Loucy (cell line): ENCODE data around the gene PDZD7.
"Not testable (repeated sequence)": the region's sequence is repeated elsewhere in the genome, so short reads cannot be mapped to it uniquely, and the experiment has no call there.

ENCODE experiments used
- H2AFZ ChIP-seq: fragments of 200-600 bp; sonication (generic); 2 replicates; pipeline ENCODE4 v1.6.0; 2016; ENCODE audit warnings: antibody characterized with exemption, mild to moderate bottlenecking, low read length, moderate library complexity
- H3F3A ChIP-seq: fragments of 200-600 bp; 2 replicates; pipeline ENCODE4 v1.6.0; 2016; ENCODE audit warnings: antibody characterized with exemption, low read depth, mild to moderate bottlenecking
- H3K27me3 ChIP-seq: fragments of 200-600 bp; sonication (generic); 2 replicates; pipeline ENCODE4 v1.6.1; 2014; ENCODE audit warnings: low read length, mild to moderate bottlenecking; ENCODE audit not compliant: insufficient read depth, poor library complexity, severe bottlenecking
- H3K36me3 ChIP-seq: fragments of 200-600 bp; sonication (generic); 2 replicates; pipeline ENCODE4 v1.6.1; 2016; ENCODE audit warnings: low read length; ENCODE audit not compliant: insufficient read depth
- H3K4me1 ChIP-seq: fragments of 200-600 bp; sonication (generic); 2 replicates; pipeline ENCODE4 v1.5.1; 2014; ENCODE audit warnings: low read length, mild to moderate bottlenecking; ENCODE audit not compliant: insufficient read depth, poor library complexity, severe bottlenecking
- H3K4me2 ChIP-seq: fragments of 200-600 bp; sonication (generic); 2 replicates; pipeline ENCODE4 v1.6.0; 2014; ENCODE audit warnings: antibody characterized with exemption, low read length, low read depth, mild to moderate bottlenecking; ENCODE audit not compliant: poor library complexity, severe bottlenecking
- H3K4me3 ChIP-seq: fragments of 200-600 bp; sonication (generic); 2 replicates; pipeline ENCODE4 v1.5.1; 2014; ENCODE audit warnings: low read length, mild to moderate bottlenecking, mixed read lengths; ENCODE audit not compliant: poor library complexity, severe bottlenecking
- H3K79me2 ChIP-seq: fragments of 200-600 bp; sonication (generic); 2 replicates; pipeline ENCODE4 v1.6.1; 2014; ENCODE audit warnings: low read length; ENCODE audit not compliant: insufficient read depth
- H3K9ac ChIP-seq: fragments of 200-600 bp; sonication (generic); 2 replicates; pipeline ENCODE4 v1.6.0; 2014; ENCODE audit warnings: mild to moderate bottlenecking, low read depth, low read length, moderate library complexity; ENCODE audit not compliant: poor library complexity, severe bottlenecking
- H3K9me2 ChIP-seq: fragments of 200-600 bp; sonication (generic); replicated peaks from 2 replicates; pipeline ENCODE4 v1.6.1; 2016; ENCODE audit warnings: low read depth, low read length, mixed read lengths
- H3K9me3 ChIP-seq: fragments of 200-600 bp; sonication (generic); 2 replicates; pipeline ENCODE4 v1.6.1; 2014; ENCODE audit warnings: mild to moderate bottlenecking, antibody characterized with exemption, low read length, low read depth; ENCODE audit not compliant: insufficient read depth
- H4K20me1 ChIP-seq: fragments of 200-600 bp; sonication (generic); 2 replicates; pipeline ENCODE4 v1.6.0; 2014; ENCODE audit warnings: antibody characterized with exemption, low read length, mild to moderate bottlenecking; ENCODE audit not compliant: insufficient read depth, poor library complexity, severe bottlenecking
- EZH2phosphoT487 ChIP-seq: fragments of 200-600 bp; IDR thresholded peaks from 2 replicates; pipeline ENCODE4 v1.6.1; 2018; ENCODE audit warnings: antibody characterized with exemption, mild to moderate bottlenecking, moderate library complexity, borderline replicate concordance
- TF ChIP-seq, protein P1 (sequence below): fragments of 200-600 bp; sonication (generic); conservative IDR thresholded peaks from 2 replicates; pipeline ENCODE4 v1.5.1; 2014; ENCODE audit warnings: mild to moderate bottlenecking, antibody characterized with exemption, low read length

The PDZD7 gene

GRCh38 chr10:101035916-101036702 lies 5.2 kb upstream of the PDZD7 start:
- no peaks in the 10 kb centered on the region for H3F3A ChIP-seq

GRCh38 chr10:101035314-101035713 lies 4.4 kb upstream of the PDZD7 start:
- H3K4me2 ChIP-seq = no peak overlapping the region
- H3F3A ChIP-seq = no peaks in the 10 kb centered on the region
- H2AFZ ChIP-seq = no peak overlapping the region
- H4K20me1 ChIP-seq = no peaks in the 10 kb centered on the region
- H3K36me3 ChIP-seq = peaks cover 12% of the 10 kb centered on the region; the same call in 1 of the 2 replicates
- H3K4me3 ChIP-seq = no peak overlapping the region
- H3K27me3 ChIP-seq = no peaks in the 10 kb centered on the region
- no peaks in the 10 kb centered on the region for H3K9me2 ChIP-seq
- H3K9me3 ChIP-seq = no peaks in the 10 kb centered on the region
- H3K4me1 ChIP-seq = peaks cover 29% of the 10 kb centered on the region
- H3K9ac ChIP-seq = no peak overlapping the region
- TF ChIP-seq EZH2phosphoT487 = no peak
- TF ChIP-seq, protein P1, sequence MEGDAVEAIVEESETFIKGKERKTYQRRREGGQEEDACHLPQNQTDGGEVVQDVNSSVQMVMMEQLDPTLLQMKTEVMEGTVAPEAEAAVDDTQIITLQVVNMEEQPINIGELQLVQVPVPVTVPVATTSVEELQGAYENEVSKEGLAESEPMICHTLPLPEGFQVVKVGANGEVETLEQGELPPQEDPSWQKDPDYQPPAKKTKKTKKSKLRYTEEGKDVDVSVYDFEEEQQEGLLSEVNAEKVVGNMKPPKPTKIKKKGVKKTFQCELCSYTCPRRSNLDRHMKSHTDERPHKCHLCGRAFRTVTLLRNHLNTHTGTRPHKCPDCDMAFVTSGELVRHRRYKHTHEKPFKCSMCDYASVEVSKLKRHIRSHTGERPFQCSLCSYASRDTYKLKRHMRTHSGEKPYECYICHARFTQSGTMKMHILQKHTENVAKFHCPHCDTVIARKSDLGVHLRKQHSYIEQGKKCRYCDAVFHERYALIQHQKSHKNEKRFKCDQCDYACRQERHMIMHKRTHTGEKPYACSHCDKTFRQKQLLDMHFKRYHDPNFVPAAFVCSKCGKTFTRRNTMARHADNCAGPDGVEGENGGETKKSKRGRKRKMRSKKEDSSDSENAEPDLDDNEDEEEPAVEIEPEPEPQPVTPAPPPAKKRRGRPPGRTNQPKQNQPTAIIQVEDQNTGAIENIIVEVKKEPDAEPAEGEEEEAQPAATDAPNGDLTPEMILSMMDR = no peak
- no peaks in the 10 kb centered on the region; the same call in 1 of the 2 replicates for H3K79me2 ChIP-seq

More at GRCh38 chr10:101035916-101036702, 5.2 kb upstream of the PDZD7 start:
- no peaks in the 10 kb centered on the region for H3K9me2 ChIP-seq
- no peak overlapping the region for H3K4me3 ChIP-seq
- no peaks in the 10 kb centered on the region for H3K9me3 ChIP-seq
- TF ChIP-seq, protein P1 = no peak
- TF ChIP-seq EZH2phosphoT487 = no peak
- H2AFZ ChIP-seq = no peak overlapping the region
- no peak overlapping the region for H3K4me2 ChIP-seq
- H3K79me2 ChIP-seq = no peaks in the 10 kb centered on the region; the same call in 1 of the 2 replicates
- peaks cover 29% of the 10 kb centered on the region for H3K4me1 ChIP-seq
- no peak overlapping the region for H3K9ac ChIP-seq
- no peaks in the 10 kb centered on the region for H4K20me1 ChIP-seq
- H3K27me3 ChIP-seq = no peaks in the 10 kb centered on the region
- H3K36me3 ChIP-seq = peaks cover 12% of the 10 kb centered on the region; the same call in 1 of the 2 replicates

GRCh38 chr10:101034404-101034803 lies 3.5 kb upstream of the PDZD7 start:
- not testable (repeated sequence) for H4K20me1 ChIP-seq, H3K4me2 ChIP-seq, H3K27me3 ChIP-seq

More at GRCh38 chr10:101034404-101034803, 3.5 kb upstream of the PDZD7 start:
- not testable (repeated sequence) for H3K79me2 ChIP-seq, H3K9ac ChIP-seq, H2AFZ ChIP-seq, H3K9me2 ChIP-seq, H3F3A ChIP-seq, H3K9me3 ChIP-seq, H3K4me3 ChIP-seq
- Histone ChIP-seq H3K4me1 (peaks cover 29% of the 10 kb centered on the region), H3K36me3 (peaks cover 12% of the 10 kb centered on the region; the same call in 1 of the 2 replicates)
